ENCODE measurements around the gene TRAM2. TPM values are rescaled to one million over a fixed set of nuclear protein-coding genes. Genes with fewer than 3 reads are reported as not detected.

TRAM2 gene
- total RNA-seq, 1 experiment from 2014 or later, result 21.2 TPM

DNA sequence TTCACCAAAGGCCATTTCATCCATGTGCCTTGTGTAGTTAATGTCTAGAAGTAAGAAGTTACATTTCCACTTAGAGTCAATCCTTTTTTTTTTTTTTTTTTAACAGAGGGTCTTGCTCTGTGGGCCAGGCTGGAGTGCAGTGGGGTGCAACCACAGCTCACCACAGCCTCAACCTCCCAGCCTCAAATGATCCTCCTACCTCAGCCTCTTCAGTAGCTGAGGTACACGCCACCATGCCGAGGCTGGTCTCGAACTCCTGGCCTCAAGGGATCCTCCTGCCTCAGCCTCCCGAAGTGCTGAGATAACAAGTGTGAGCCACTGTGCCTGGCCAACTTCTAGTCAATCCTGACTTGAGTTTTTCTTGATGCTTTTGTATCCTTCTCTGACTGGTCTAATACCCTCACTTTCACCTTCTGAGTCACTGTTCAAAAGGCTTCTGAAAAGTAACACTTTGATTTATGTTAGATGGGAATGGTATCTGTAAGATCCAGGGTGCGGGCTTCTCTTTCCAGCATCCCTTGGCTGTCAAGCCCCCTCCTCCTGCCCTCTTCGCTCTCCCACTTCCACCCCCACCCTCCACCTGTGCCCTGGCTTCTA lies 22.1 kb downstream of the TRAM2 start:
- no peak overlapping the region for H2AK5ac ChIP-seq (ENCODE audit: insufficient read length, low read length)
- H3K4me1 ChIP-seq (ENCODE audit: insufficient read depth, low read length), result peaks cover 10% of the 10 kb centered on the region; the same call in 1 of the 2 replicates
- no peak overlapping the region for H3K18ac ChIP-seq (ENCODE audit: insufficient read length, low read depth, low read length)
- no peak overlapping the region for H2AFZ ChIP-seq (ENCODE audit: low read length)
- no peaks in the 10 kb centered on the region for H3K23me2 ChIP-seq (ENCODE audit: insufficient read length, low read depth, low read length, poor library complexity, severe bottlenecking)
- H3K23ac ChIP-seq (ENCODE audit: insufficient read length, low read depth, low read length), result no peak overlapping the region
- no peaks in the 10 kb centered on the region for H3K36me3 Mint-ChIP-seq (ENCODE audit: insufficient read depth in 1 of 3, low read depth in 3 of 3)
- no peak overlapping the region for H3K14ac ChIP-seq (ENCODE audit: insufficient read depth, low read length)
- H3K56ac ChIP-seq (ENCODE audit: insufficient read length, low read depth, low read length), result no peak overlapping the region
- H2BK5ac ChIP-seq (ENCODE audit: insufficient read length, low read length), result no peak overlapping the region
- no peaks in the 10 kb centered on the region for H3K27me3 Mint-ChIP-seq (ENCODE audit: low read depth)
- H2BK120ac ChIP-seq (ENCODE audit: low read depth, low read length, poor library complexity, severe bottlenecking), result no peak overlapping the region
- H4K8ac ChIP-seq (replicated peaks; ENCODE audit: insufficient read length, low read depth, low read length), result no peak overlapping the region
- TF ChIP-seq, protein P1, sequence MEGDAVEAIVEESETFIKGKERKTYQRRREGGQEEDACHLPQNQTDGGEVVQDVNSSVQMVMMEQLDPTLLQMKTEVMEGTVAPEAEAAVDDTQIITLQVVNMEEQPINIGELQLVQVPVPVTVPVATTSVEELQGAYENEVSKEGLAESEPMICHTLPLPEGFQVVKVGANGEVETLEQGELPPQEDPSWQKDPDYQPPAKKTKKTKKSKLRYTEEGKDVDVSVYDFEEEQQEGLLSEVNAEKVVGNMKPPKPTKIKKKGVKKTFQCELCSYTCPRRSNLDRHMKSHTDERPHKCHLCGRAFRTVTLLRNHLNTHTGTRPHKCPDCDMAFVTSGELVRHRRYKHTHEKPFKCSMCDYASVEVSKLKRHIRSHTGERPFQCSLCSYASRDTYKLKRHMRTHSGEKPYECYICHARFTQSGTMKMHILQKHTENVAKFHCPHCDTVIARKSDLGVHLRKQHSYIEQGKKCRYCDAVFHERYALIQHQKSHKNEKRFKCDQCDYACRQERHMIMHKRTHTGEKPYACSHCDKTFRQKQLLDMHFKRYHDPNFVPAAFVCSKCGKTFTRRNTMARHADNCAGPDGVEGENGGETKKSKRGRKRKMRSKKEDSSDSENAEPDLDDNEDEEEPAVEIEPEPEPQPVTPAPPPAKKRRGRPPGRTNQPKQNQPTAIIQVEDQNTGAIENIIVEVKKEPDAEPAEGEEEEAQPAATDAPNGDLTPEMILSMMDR (conservative IDR thresholded peaks at IDR 0.05), result no peak
- no peaks in the 10 kb centered on the region for H3K9me3 Mint-ChIP-seq
- peak overlapping the region in 1 of 3 experiments; percentile 67; a peak in 1 of 7 replicates for H3K27ac Mint-ChIP-seq
- H3K4me1 Mint-ChIP-seq, result peaks cover 58 to 66% of the 10 kb centered on the region in 2 experiments
- no peak overlapping the region for H3K4me3 Mint-ChIP-seq
- no peaks in the 10 kb centered on the region; the same call in 1 of the 2 replicates for H3K79me2 ChIP-seq (ENCODE audit: insufficient read depth, low read length)
- no peak overlapping the region for H2BK12ac ChIP-seq (ENCODE audit: insufficient read length, low read depth, low read length)
- no peak overlapping the region for H3K9ac ChIP-seq (ENCODE audit: extremely low read depth, insufficient read length, low read length)
- no CpG with 5 or more reads among the region's 6 CpGs for WGBS (ENCODE audit: extremely low coverage, insufficient read length, low lambda C conversion rate)
- no peak overlapping the region for H4K5ac ChIP-seq (ENCODE audit: insufficient read length, low read depth, low read length)
- H3T11ph ChIP-seq (ENCODE audit: low read length), result no peak overlapping the region
- H2BK20ac ChIP-seq (ENCODE audit: low read depth, low read length, poor library complexity, severe bottlenecking), result no peak overlapping the region
- no peak overlapping the region for H3K4me2 ChIP-seq (ENCODE audit: insufficient read depth, insufficient read length, low read length)
- no peak for DNase-seq
- H2BK15ac ChIP-seq (ENCODE audit: low read depth, low read length), result no peak overlapping the region
- no peak overlapping the region for H3K4ac ChIP-seq (ENCODE audit: low read depth, low read length)
- no peak overlapping the region for H4K91ac ChIP-seq (ENCODE audit: insufficient read length, low read depth, low read length)
- no peaks in the 10 kb centered on the region for H3K79me1 ChIP-seq (ENCODE audit: insufficient read depth, low read depth, low read length, poor library complexity, severe bottlenecking)
- no peaks in the 10 kb centered on the region for H3K9me3 ChIP-seq (ENCODE audit: control insufficient read depth, low read depth, low read length)
- no peaks in the 10 kb centered on the region for H4K20me1 ChIP-seq (ENCODE audit: control insufficient read depth, insufficient read depth, insufficient read length)
- no peaks in the 10 kb centered on the region for H3K27me3 ChIP-seq (ENCODE audit: insufficient read depth, low read length)
- no peak overlapping the region for H3K27ac ChIP-seq (ENCODE audit: insufficient read length, low read depth, low read length)

All from H9 (cell line).